C4-2B (cell line): ENCODE data around the gene OSBPL6.

ENCODE experiments used
- H3K27ac ChIP-seq: fragments of 450-650 bp; 2 replicates; pipeline ENCODE4 v1.5.1; 2017
- CTCF ChIP-seq: fragments of 450-650 bp; conservative IDR thresholded peaks from 2 replicates; pipeline ENCODE4 v1.5.1; 2017; ENCODE audit warnings: mild to moderate bottlenecking
- ZFX ChIP-seq: fragments of 450-650 bp; IDR thresholded peaks from 2 replicates; pipeline ENCODE4 v1.6.1; 2017

The OSBPL6 gene

GRCh38 chr2:178211460-178211859 is 17.1 kb downstream of the OSBPL6 start:
- TF ChIP-seq CTCF: no peak
- no peak for TF ChIP-seq ZFX
- no peak overlapping the region for H3K27ac ChIP-seq

GRCh38 chr2:178211943-178212342 is 17.6 kb downstream of the OSBPL6 start:
- TF ChIP-seq CTCF: no peak
- no peak for TF ChIP-seq ZFX
- H3K27ac ChIP-seq: no peak overlapping the region

- no peak overlapping the region for H3K27ac ChIP-seq
- no peak for TF ChIP-seq CTCF
- TF ChIP-seq ZFX: no peak
Measured at GRCh38 chr2:178213991-178214390, 19.7 kb downstream of the OSBPL6 start.

DNA sequence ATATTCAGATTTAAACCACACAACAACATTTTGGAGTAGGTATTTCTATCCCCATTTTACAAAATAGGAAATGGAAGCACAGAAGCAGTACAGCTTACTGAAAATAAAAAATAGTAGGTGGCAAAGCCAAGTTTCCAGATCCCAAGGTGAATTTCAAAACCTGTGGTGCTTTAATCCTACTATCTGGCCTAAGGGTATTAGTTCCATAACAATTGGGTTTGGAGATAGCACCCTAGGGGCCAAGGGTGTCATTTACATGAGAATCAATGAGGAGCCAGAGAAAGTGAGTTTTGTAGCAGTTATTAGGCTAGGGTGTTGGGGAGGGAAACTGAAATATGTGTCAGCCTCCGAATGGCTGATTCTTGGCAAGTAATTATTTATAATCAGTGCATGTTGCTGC is 24.9 kb downstream of the OSBPL6 start:
- H3K27ac ChIP-seq: no peak overlapping the region
- no peak for TF ChIP-seq ZFX
- TF ChIP-seq CTCF: no peak

DNA sequence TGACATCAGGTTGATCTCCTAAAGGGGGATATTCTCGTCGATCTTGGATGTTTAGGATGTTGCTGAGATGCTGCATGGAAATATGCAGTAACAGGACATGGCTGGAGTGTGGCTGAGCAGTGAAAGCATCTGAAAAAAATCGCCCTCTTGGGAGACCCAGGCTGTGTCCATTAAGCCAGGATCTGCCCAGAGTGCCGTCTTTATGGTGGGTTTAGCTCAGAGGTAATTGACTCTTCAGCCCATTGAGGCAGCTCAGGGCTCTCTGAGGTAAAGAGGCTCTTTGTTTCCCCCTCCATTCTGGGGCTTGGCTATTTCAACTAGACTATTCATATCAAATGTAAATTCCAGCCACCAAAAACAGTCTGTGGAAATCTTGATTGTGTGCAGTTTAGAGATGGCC is 26.5 kb downstream of the OSBPL6 start:
- H3K27ac ChIP-seq: no peak overlapping the region
- TF ChIP-seq ZFX: no peak
- no peak for TF ChIP-seq CTCF

- H3K27ac ChIP-seq: no peak overlapping the region
- TF ChIP-seq ZFX (no peak), CTCF (no peak)
Measured at GRCh38 chr2:178221556-178221955, 27.2 kb downstream of the OSBPL6 start.

DNA sequence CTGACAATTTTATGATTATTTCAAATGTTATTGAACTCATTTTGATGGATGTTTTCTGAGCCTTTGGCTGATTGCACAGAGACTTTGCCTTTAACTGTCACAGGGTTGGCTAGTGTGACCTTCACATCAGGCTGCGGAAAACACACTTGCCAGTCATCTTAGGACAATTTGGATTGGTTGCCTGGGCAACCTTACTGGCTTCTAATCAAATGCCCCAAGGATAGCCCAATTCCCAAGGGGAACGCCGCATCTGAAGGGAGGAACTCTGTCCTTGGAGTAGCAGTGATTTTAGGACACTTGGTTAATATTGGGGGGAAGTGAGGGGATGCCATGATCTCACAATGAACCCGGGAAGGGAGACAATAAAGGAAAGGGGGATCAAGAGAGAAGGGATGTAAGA is 29.5 kb downstream of the OSBPL6 start:
- no peak for TF ChIP-seq CTCF
- TF ChIP-seq ZFX: no peak
- no peak overlapping the region for H3K27ac ChIP-seq
